HEK293 (cell line): ENCODE data around the gene CIITA.

Experiments
- BCL11A ChIP-seq: fragments of 450-650 bp; formaldehyde crosslinking; IDR thresholded peaks from 2 replicates; pipeline ENCODE4 v1.5.1; 2016; ENCODE audit warnings: low read depth, missing biosample characterization, missing genetic modification characterization
- GFI1B ChIP-seq: fragments of 450-650 bp; formaldehyde crosslinking; IDR thresholded peaks from 2 replicates; pipeline ENCODE4 v1.5.1; 2016; ENCODE audit warnings: missing biosample characterization, missing genetic modification characterization
- KLF1 ChIP-seq: fragments of 450-650 bp; formaldehyde crosslinking; IDR thresholded peaks from 2 replicates; pipeline ENCODE4 v1.5.1; 2016; ENCODE audit warnings: missing biosample characterization, missing genetic modification characterization
- KLF7 ChIP-seq: fragments of 450-650 bp; formaldehyde crosslinking; IDR thresholded peaks from 2 replicates; pipeline ENCODE4 v1.5.1; 2016; ENCODE audit warnings: missing biosample characterization, missing genetic modification characterization, borderline replicate concordance
- OSR2 ChIP-seq: fragments of 450-650 bp; formaldehyde crosslinking; IDR thresholded peaks from 2 replicates; pipeline ENCODE4 v1.5.1; 2016; ENCODE audit warnings: missing biosample characterization, missing genetic modification characterization
- PRDM10 ChIP-seq: fragments of 450-650 bp; formaldehyde crosslinking; IDR thresholded peaks from 2 replicates; pipeline ENCODE4 v1.5.1; 2016; ENCODE audit warnings: missing biosample characterization, missing genetic modification characterization
- SP7 ChIP-seq: fragments of 450-650 bp; formaldehyde crosslinking; IDR thresholded peaks from 2 replicates; pipeline ENCODE4 v1.5.1; 2016; ENCODE audit warnings: missing biosample characterization, missing genetic modification characterization
- YY2 ChIP-seq: fragments of 450-650 bp; formaldehyde crosslinking; IDR thresholded peaks from 2 replicates; pipeline ENCODE4 v1.5.1; 2016; ENCODE audit warnings: missing biosample characterization, missing genetic modification characterization
- ZBTB1 ChIP-seq: fragments of 450-650 bp; formaldehyde crosslinking; IDR thresholded peaks from 2 replicates; pipeline ENCODE4 v1.5.1; 2016; ENCODE audit warnings: missing biosample characterization, missing genetic modification characterization
- ZBTB17 ChIP-seq: fragments of 450-650 bp; formaldehyde crosslinking; IDR thresholded peaks from 2 replicates; pipeline ENCODE4 v1.5.1; 2016; ENCODE audit warnings: missing biosample characterization, missing genetic modification characterization
- ZBTB20 ChIP-seq: fragments of 450-650 bp; formaldehyde crosslinking; IDR thresholded peaks from 2 replicates; pipeline ENCODE4 v1.5.1; 2016; ENCODE audit warnings: missing biosample characterization, missing genetic modification characterization
- ZBTB8A ChIP-seq: fragments of 450-650 bp; formaldehyde crosslinking; IDR thresholded peaks from 2 replicates; pipeline ENCODE4 v1.5.1; 2016; ENCODE audit warnings: missing biosample characterization, missing genetic modification characterization
- ZFP3 ChIP-seq: fragments of 450-650 bp; formaldehyde crosslinking; IDR thresholded peaks from 2 replicates; pipeline ENCODE4 v1.5.1; 2016; ENCODE audit warnings: low read depth, missing biosample characterization, missing genetic modification characterization
- ZNF112 ChIP-seq: fragments of 450-650 bp; formaldehyde crosslinking; IDR thresholded peaks from 2 replicates; pipeline ENCODE4 v1.5.0; 2017; ENCODE audit warnings: missing biosample characterization, missing genetic modification characterization
- ZNF114 ChIP-seq: fragments of 450-650 bp; formaldehyde crosslinking; IDR thresholded peaks from 2 replicates; pipeline ENCODE4 v1.5.0; 2017; ENCODE audit warnings: missing biosample characterization, missing genetic modification characterization
- ZNF155 ChIP-seq: fragments of 450-650 bp; formaldehyde crosslinking; IDR thresholded peaks from 2 replicates; pipeline ENCODE4 v1.5.1; 2016; ENCODE audit warnings: missing biosample characterization, missing genetic modification characterization
- ZNF2 ChIP-seq: fragments of 450-650 bp; formaldehyde crosslinking; IDR thresholded peaks from 2 replicates; pipeline ENCODE4 v1.5.1; 2016; ENCODE audit warnings: missing biosample characterization, missing genetic modification characterization
- ZNF311 ChIP-seq: fragments of 450-650 bp; formaldehyde crosslinking; IDR thresholded peaks from 2 replicates; pipeline ENCODE4 v1.5.1; 2017; ENCODE audit warnings: missing biosample characterization, missing genetic modification characterization, borderline replicate concordance
- ZNF544 ChIP-seq: fragments of 450-650 bp; formaldehyde crosslinking; IDR thresholded peaks from 2 replicates; pipeline ENCODE4 v1.5.0; 2017; ENCODE audit warnings: missing biosample characterization, missing genetic modification characterization
- ZNF692 ChIP-seq: fragments of 450-650 bp; formaldehyde crosslinking; IDR thresholded peaks from 2 replicates; pipeline ENCODE4 v1.5.1; 2016; ENCODE audit warnings: missing biosample characterization, missing genetic modification characterization
- ZNF76 ChIP-seq: fragments of 450-650 bp; formaldehyde crosslinking; IDR thresholded peaks from 2 replicates; pipeline ENCODE4; 2016; ENCODE audit warnings: low read depth, missing biosample characterization, missing genetic modification characterization, borderline replicate concordance
- ZNF777 ChIP-seq: fragments of 450-650 bp; formaldehyde crosslinking; IDR thresholded peaks from 2 replicates; pipeline ENCODE4 v1.5.1; 2017; ENCODE audit warnings: missing biosample characterization, missing genetic modification characterization, borderline replicate concordance
- ZSCAN30 ChIP-seq: fragments of 450-650 bp; IDR thresholded peaks from 2 replicates; pipeline ENCODE4 v1.5.1; 2018; ENCODE audit warnings: missing biosample characterization, mild to moderate bottlenecking, missing genetic modification characterization, moderate library complexity
- ZXDB ChIP-seq: fragments of 450-650 bp; formaldehyde crosslinking; IDR thresholded peaks from 2 replicates; pipeline ENCODE4 v1.5.1; 2016; ENCODE audit warnings: missing biosample characterization, missing genetic modification characterization
- TF ChIP-seq, protein P1 (sequence below): fragments of 450-650 bp; formaldehyde crosslinking; IDR thresholded peaks from 2 replicates; pipeline ENCODE4; 2016; ENCODE audit warnings: missing biosample characterization, missing genetic modification characterization
- TF ChIP-seq, protein P2 (sequence below): fragments of 450-650 bp; formaldehyde crosslinking; IDR thresholded peaks from 2 replicates; pipeline ENCODE4 v1.5.1; 2016; ENCODE audit warnings: missing biosample characterization, missing genetic modification characterization
- TF ChIP-seq, protein P3 (sequence below): fragments of 450-650 bp; formaldehyde crosslinking; conservative IDR thresholded peaks from 2 replicates; pipeline ENCODE4 v1.5.1; 2016; ENCODE audit warnings: low read depth, missing biosample characterization, missing genetic modification characterization

The CIITA gene

DNA sequence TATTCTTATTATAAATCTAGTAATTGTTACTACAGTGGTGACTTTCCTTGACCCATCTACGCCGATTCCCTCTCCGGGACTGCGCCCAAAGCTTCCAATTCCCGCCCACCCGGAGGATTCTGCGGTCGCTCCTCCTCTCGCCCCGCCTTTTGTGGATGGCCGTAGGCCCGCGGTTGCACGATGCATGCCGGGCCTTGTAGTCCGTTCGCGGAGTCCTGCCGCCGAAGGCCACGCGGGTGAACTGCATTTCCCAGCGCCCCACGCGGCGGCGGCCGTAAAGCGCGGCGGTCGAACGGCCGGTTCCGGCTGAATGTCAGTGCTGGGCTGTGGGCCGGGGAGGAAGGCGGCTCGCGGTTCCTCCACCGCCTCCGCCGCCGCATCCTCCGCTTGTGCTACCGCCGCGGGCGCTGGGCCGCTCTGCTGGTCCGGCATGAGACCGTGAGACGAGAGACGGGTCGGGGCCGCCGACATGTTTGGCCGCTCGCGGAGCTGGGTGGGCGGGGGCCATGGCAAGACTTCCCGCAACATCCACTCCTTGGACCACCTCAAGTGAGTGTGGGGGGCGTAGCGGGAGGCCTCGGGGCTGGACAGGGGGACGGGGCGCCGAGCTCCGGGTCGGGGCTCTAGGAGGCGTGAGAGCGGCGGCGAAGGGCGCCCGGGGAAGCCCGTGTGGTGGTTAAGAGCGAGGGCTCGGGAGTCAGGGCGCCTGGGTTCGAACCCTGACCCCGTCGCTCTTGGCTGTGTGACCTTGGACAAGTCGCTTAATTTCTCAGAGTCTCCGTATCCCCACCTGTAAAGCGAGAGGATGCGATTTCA is 67.5 kb downstream of the CIITA start, which contains the start of gene CLEC16A (continued):
- peak; percentile 76 for TF ChIP-seq SP7 (tag by site-specific recombination)
- TF ChIP-seq ZNF692 (tag by site-specific recombination): peak; percentile 72
- TF ChIP-seq YY2 (tag by site-specific recombination): peak; percentile 94
- TF ChIP-seq, protein P1, sequence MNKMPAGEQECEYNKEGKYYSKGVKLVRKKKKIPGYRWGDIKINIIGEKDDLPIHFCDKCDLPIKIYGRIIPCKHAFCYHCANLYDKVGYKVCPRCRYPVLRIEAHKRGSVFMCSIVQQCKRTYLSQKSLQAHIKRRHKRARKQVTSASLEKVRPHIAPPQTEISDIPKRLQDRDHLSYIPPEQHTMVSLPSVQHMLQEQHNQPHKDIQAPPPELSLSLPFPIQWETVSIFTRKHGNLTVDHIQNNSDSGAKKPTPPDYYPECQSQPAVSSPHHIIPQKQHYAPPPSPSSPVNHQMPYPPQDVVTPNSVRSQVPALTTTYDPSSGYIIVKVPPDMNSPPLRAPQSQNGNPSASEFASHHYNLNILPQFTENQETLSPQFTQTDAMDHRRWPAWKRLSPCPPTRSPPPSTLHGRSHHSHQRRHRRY (tag by site-specific recombination): no peak
- TF ChIP-seq, protein P2, sequence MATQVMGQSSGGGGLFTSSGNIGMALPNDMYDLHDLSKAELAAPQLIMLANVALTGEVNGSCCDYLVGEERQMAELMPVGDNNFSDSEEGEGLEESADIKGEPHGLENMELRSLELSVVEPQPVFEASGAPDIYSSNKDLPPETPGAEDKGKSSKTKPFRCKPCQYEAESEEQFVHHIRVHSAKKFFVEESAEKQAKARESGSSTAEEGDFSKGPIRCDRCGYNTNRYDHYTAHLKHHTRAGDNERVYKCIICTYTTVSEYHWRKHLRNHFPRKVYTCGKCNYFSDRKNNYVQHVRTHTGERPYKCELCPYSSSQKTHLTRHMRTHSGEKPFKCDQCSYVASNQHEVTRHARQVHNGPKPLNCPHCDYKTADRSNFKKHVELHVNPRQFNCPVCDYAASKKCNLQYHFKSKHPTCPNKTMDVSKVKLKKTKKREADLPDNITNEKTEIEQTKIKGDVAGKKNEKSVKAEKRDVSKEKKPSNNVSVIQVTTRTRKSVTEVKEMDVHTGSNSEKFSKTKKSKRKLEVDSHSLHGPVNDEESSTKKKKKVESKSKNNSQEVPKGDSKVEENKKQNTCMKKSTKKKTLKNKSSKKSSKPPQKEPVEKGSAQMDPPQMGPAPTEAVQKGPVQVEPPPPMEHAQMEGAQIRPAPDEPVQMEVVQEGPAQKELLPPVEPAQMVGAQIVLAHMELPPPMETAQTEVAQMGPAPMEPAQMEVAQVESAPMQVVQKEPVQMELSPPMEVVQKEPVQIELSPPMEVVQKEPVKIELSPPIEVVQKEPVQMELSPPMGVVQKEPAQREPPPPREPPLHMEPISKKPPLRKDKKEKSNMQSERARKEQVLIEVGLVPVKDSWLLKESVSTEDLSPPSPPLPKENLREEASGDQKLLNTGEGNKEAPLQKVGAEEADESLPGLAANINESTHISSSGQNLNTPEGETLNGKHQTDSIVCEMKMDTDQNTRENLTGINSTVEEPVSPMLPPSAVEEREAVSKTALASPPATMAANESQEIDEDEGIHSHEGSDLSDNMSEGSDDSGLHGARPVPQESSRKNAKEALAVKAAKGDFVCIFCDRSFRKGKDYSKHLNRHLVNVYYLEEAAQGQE (tag by site-specific recombination): no peak
- TF ChIP-seq ZNF2: peak; percentile 30; the same call in 1 of the 2 replicates
- TF ChIP-seq ZSCAN30 (tag by site-specific recombination): no peak
- peak; percentile 87 for TF ChIP-seq ZBTB20 (tag by site-specific recombination)
- TF ChIP-seq ZNF114: no peak
- TF ChIP-seq ZNF112 (tag by site-specific recombination): no peak
- TF ChIP-seq GFI1B (tag by site-specific recombination): no peak
- no peak for TF ChIP-seq ZNF777 (tag by site-specific recombination)
- TF ChIP-seq ZBTB8A (tag by site-specific recombination): peak; percentile 23; the same call in 1 of the 2 replicates
- TF ChIP-seq ZFP3: no peak
- no peak for TF ChIP-seq ZNF544 (tag by site-specific recombination)
- peak; percentile 88 for TF ChIP-seq ZXDB
- TF ChIP-seq BCL11A: no peak
- no peak for TF ChIP-seq ZNF311
- no peak for TF ChIP-seq KLF1
- TF ChIP-seq, protein P3, sequence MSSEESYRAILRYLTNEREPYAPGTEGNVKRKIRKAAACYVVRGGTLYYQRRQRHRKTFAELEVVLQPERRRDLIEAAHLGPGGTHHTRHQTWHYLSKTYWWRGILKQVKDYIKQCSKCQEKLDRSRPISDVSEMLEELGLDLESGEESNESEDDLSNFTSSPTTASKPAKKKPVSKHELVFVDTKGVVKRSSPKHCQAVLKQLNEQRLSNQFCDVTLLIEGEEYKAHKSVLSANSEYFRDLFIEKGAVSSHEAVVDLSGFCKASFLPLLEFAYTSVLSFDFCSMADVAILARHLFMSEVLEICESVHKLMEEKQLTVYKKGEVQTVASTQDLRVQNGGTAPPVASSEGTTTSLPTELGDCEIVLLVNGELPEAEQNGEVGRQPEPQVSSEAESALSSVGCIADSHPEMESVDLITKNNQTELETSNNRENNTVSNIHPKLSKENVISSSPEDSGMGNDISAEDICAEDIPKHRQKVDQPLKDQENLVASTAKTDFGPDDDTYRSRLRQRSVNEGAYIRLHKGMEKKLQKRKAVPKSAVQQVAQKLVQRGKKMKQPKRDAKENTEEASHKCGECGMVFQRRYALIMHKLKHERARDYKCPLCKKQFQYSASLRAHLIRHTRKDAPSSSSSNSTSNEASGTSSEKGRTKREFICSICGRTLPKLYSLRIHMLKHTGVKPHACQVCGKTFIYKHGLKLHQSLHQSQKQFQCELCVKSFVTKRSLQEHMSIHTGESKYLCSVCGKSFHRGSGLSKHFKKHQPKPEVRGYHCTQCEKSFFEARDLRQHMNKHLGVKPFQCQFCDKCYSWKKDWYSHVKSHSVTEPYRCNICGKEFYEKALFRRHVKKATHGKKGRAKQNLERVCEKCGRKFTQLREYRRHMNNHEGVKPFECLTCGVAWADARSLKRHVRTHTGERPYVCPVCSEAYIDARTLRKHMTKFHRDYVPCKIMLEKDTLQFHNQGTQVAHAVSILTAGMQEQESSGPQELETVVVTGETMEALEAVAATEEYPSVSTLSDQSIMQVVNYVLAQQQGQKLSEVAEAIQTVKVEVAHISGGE (tag by site-specific recombination): peak; percentile 8; the same call in 1 of the 2 replicates
- no peak for TF ChIP-seq ZNF155
- peak; percentile 65 for TF ChIP-seq PRDM10
- TF ChIP-seq ZBTB17 (tag by site-specific recombination): peak; percentile 87
- no peak for TF ChIP-seq OSR2 (tag by site-specific recombination)
- TF ChIP-seq KLF7: no peak
- TF ChIP-seq ZNF76 (tag by site-specific recombination): peak; percentile 99
- TF ChIP-seq ZBTB1 (tag by site-specific recombination): no peak
